ENCODE measurements around the gene ZNF341. TPM values are rescaled to one million over a fixed set of nuclear protein-coding genes. Genes with fewer than 3 reads are reported as not detected.

ZNF341 gene
- total and polyA plus RNA-seq, 2 experiments from 2014 or later = 4.3 to 6.1 TPM

- H3K27ac Mint-ChIP-seq = no peak overlapping the region
- Histone ChIP-seq H3K9me2 (ENCODE audit: insufficient read depth) (no peaks in the 10 kb centered on the region), H3F3A (replicated peaks; ENCODE audit: low read depth) (no peaks in the 10 kb centered on the region), H3K27ac (ENCODE audit: low read depth) (no peak overlapping the region), H3K36me3 (ENCODE audit: insufficient read depth) (no peaks in the 10 kb centered on the region), H4K20me1 (replicated peaks; ENCODE audit: insufficient read depth) (no peaks in the 10 kb centered on the region), H2AFZ (no peak overlapping the region), H3K4me1 (ENCODE audit: insufficient read depth) (no peaks in the 10 kb centered on the region), H3K4me3 (no peak overlapping the region), H3K4me2 (no peak overlapping the region), H3K27me3 (ENCODE audit: insufficient read depth) (no peaks in the 10 kb centered on the region), H3K79me2 (replicated peaks; ENCODE audit: insufficient read depth) (no peaks in the 10 kb centered on the region)
- H3K4me3 Mint-ChIP-seq = no peak overlapping the region
- peaks cover 55% of the 10 kb centered on the region for H3K9me3 Mint-ChIP-seq
- ATAC-seq = no peak
- H3K27me3 Mint-ChIP-seq (ENCODE audit: insufficient read depth, low read depth, poor library complexity) = peaks cover 7% of the 10 kb centered on the region
- TF ChIP-seq CREB1 (CRISPR knock-in tag; IDR thresholded peaks at IDR 0.05; ENCODE audit: low read depth) (no peak), POLR2AphosphoS5 (IDR thresholded peaks at IDR 0.05; ENCODE audit: low read depth) (no peak), CTCF (conservative IDR thresholded peaks at IDR 0.05; ENCODE audit: low read depth in 2 of 2) (no peak)
- DNase-seq (ENCODE audit: low spot score) = no peak
- H3K4me1 Mint-ChIP-seq = no peaks in the 10 kb centered on the region
- H3K36me3 Mint-ChIP-seq (ENCODE audit: low read depth) = peaks cover 26% of the 10 kb centered on the region
These were observed 30.0 kb upstream of the ZNF341 start for GRCh38 chr20:33701629-33702450.

- Mint-ChIP-seq H3K27me3 (ENCODE audit: insufficient read depth, low read depth, poor library complexity) (peaks cover 7% of the 10 kb centered on the region), H3K36me3 (ENCODE audit: low read depth) (peaks cover 21% of the 10 kb centered on the region), H3K4me3 (no peak overlapping the region; the same call in 2 of the 3 replicates), H3K27ac (no peak overlapping the region), H3K9me3 (peaks cover 47% of the 10 kb centered on the region), H3K4me1 (no peaks in the 10 kb centered on the region)
- no peak for DNase-seq (ENCODE audit: low spot score)
- Histone ChIP-seq H3K79me2 (replicated peaks; ENCODE audit: insufficient read depth) (no peaks in the 10 kb centered on the region), H3K27me3 (ENCODE audit: insufficient read depth) (no peaks in the 10 kb centered on the region), H3K9me2 (ENCODE audit: insufficient read depth) (no peaks in the 10 kb centered on the region), H3K4me1 (ENCODE audit: insufficient read depth) (no peaks in the 10 kb centered on the region), H3K36me3 (ENCODE audit: insufficient read depth) (no peaks in the 10 kb centered on the region), H3K4me2 (no peak overlapping the region), H4K20me1 (replicated peaks; ENCODE audit: insufficient read depth) (no peaks in the 10 kb centered on the region), H3K4me3 (no peak overlapping the region), H3K27ac (ENCODE audit: low read depth) (no peak overlapping the region), H2AFZ (no peak overlapping the region), H3F3A (replicated peaks; ENCODE audit: low read depth) (no peaks in the 10 kb centered on the region)
- no peak for ATAC-seq
- TF ChIP-seq ZNF331 (CRISPR knock-in tag; IDR thresholded peaks at IDR 0.05; ENCODE audit: low read depth) = no peak
- no peak for TF ChIP-seq ZNF114 (CRISPR knock-in tag; IDR thresholded peaks at IDR 0.05)
- TF ChIP-seq EZH2 (IDR thresholded peaks at IDR 0.05; ENCODE audit: low read depth, unreplicated experiment) = no peak
- TF ChIP-seq POLR2AphosphoS5 (IDR thresholded peaks at IDR 0.05; ENCODE audit: low read depth) = no peak
- no peak for TF ChIP-seq REST (IDR thresholded peaks at IDR 0.05; ENCODE audit: unreplicated experiment)
- no peak for TF ChIP-seq STAT1 (IDR thresholded peaks at IDR 0.05; ENCODE audit: unreplicated experiment)
- no peak for TF ChIP-seq NANOG (IDR thresholded peaks at IDR 0.05; ENCODE audit: borderline replicate concordance)
- TF ChIP-seq EZH2phosphoT487 (IDR thresholded peaks at IDR 0.05; ENCODE audit: unreplicated experiment) = no peak
- no peak for TF ChIP-seq JUNB (IDR thresholded peaks at IDR 0.05; ENCODE audit: unreplicated experiment)
These were observed 28.9 kb upstream of the ZNF341 start for GRCh38 chr20:33702861-33703260.

Data from GM23338 (cell line).